Calu3 (cell line): Measurements from ENCODE around the gene CFAP77. TPM values are rescaled to one million over a fixed set of nuclear protein-coding genes. Genes with fewer than 3 reads are reported as not detected.

Experiments used
- BruUV-seq: library from RNA; stranded (reverse); fragments of 400-500 nt; replicated peaks from 2 replicates; lab custom pipeline; 2021; lab: Mats Ljungman, UMichigan
- CTCF ChIA-PET: fragments of 300-600 bp; sonication (Branson Sonifier 250); formaldehyde crosslinking; loops from one replicate; lab custom pipeline; 2022; ENCODE audit warnings: antibody characterized with exemption; lab: Charles Lee
- DNase-seq: peaks from one replicate; pipeline ENCODE4 v3.0.0; 2022
- H3K27ac Mint-ChIP-seq: one replicate; pipeline ENCODE4 v1.8.0; 2022; ENCODE audit warnings: mixed read lengths; ENCODE audit not compliant: unreplicated experiment
- H3K27me3 Mint-ChIP-seq: one replicate; pipeline ENCODE4 v1.8.0; 2022; ENCODE audit warnings: mixed read lengths; ENCODE audit not compliant: unreplicated experiment
- H3K36me3 Mint-ChIP-seq: one replicate; pipeline ENCODE4 v1.8.0; 2022; ENCODE audit warnings: mild to moderate bottlenecking, moderate library complexity, mixed read lengths; ENCODE audit not compliant: insufficient read depth, unreplicated experiment
- H3K4me1 Mint-ChIP-seq: one replicate; pipeline ENCODE4 v1.8.0; 2022; ENCODE audit warnings: mild to moderate bottlenecking, low read depth, mixed read lengths; ENCODE audit not compliant: unreplicated experiment
- H3K4me3 Mint-ChIP-seq: one replicate; pipeline ENCODE4 v1.8.0; 2022; ENCODE audit warnings: mild to moderate bottlenecking, low read depth, moderate library complexity, mixed read lengths; ENCODE audit not compliant: unreplicated experiment
- H3K9me3 Mint-ChIP-seq: one replicate; pipeline ENCODE4 v1.8.0; 2022; ENCODE audit warnings: low read depth, mixed read lengths; ENCODE audit not compliant: unreplicated experiment
- CTCF ChIP-seq: fragments of 200-600 bp; IDR thresholded peaks from one replicate; pipeline ENCODE4 v1.8.0; 2022; ENCODE audit warnings: antibody characterized with exemption; ENCODE audit not compliant: unreplicated experiment
- intact Hi-C: fragments of 100-400 bp; cut with micrococcal nuclease; formaldehyde crosslinking; loops from one replicate; pipeline ENCODE4 v1.10.0; 2022; ENCODE audit not compliant: unreplicated experiment
- total RNA-seq: library from RNA; stranded (reverse); gene quantifications from 2 replicates; pipeline ENCODE4 v1.2.3, GENCODE V29; 2022

CFAP77 gene
- total RNA-seq, 1 experiment from 2014 or later: not detected

GRCh38 chr9:132602207-132602606 is 192.2 kb downstream of the CFAP77 start:
- no TSS peak for BruUV-seq
- Mint-ChIP-seq H3K9me3 (no peaks in the 10 kb centered on the region), H3K4me1 (no peaks in the 10 kb centered on the region), H3K27ac (no peak overlapping the region), H3K27me3 (no peaks in the 10 kb centered on the region), H3K4me3 (no peak overlapping the region), H3K36me3 (peaks cover 15% of the 10 kb centered on the region)
- no peak for TF ChIP-seq CTCF
- CTCF ChIA-PET: no interaction called here
- DNase-seq: no peak
- intact Hi-C loops: no loop called here

DNA sequence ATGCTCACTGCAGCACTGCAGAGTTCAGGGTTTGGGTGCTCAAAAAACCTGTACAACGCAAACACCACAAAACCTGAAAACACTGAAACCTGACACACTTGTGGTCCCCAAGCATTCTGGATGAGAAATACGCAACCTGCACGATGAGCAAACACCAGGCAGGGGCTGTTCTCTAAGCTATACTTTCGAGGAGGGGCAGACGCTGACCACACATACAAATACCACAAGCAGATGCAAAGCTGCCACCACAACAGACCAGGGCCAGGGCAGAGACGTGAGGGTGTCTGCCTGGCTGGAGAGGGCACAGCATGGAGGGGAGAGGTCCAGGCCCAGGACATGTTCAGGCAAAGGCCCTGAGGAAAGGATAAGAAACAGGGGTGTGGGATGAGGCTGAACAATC is 195.4 kb downstream of the CFAP77 start:
- DNase-seq: no peak
- intact Hi-C loops: no loop called here
- H3K4me3 Mint-ChIP-seq: no peak overlapping the region
- no peaks in the 10 kb centered on the region for H3K27me3 Mint-ChIP-seq
- CTCF ChIA-PET: no interaction called here
- H3K4me1 Mint-ChIP-seq: no peaks in the 10 kb centered on the region
- TF ChIP-seq CTCF: no peak
- no peak overlapping the region for H3K27ac Mint-ChIP-seq
- BruUV-seq: no TSS peak
- H3K9me3 Mint-ChIP-seq: no peaks in the 10 kb centered on the region
- H3K36me3 Mint-ChIP-seq: peaks cover 15% of the 10 kb centered on the region

DNA sequence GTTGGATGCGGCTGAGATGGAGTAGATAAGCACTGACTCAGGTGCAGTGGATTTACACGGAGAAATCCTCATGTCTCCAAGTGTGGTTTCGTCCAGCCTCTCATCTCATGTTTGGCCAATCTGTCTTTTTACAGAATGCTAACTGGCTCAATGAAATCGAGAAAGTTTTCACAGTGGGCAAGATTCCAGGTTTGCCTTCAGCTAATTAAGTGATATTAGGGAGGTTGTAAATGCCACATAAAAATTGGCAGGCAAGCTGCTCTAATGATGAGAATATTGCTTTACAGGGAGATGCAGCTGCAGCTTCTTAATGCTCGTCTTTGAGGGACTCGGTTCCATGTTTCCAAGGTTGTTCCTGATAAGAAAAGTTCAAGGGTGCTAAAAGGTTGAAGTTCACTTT is 196.1 kb downstream of the CFAP77 start:
- peaks cover 21% of the 10 kb centered on the region for H3K36me3 Mint-ChIP-seq
- no peak for TF ChIP-seq CTCF
- CTCF ChIA-PET: no interaction called here
- H3K4me3 Mint-ChIP-seq: no peak overlapping the region
- intact Hi-C loops: no loop called here
- no peak for DNase-seq
- no peaks in the 10 kb centered on the region for H3K4me1 Mint-ChIP-seq
- no peak overlapping the region for H3K27ac Mint-ChIP-seq
- no peaks in the 10 kb centered on the region for H3K9me3 Mint-ChIP-seq
- H3K27me3 Mint-ChIP-seq: no peaks in the 10 kb centered on the region
- BruUV-seq: no TSS peak

DNA sequence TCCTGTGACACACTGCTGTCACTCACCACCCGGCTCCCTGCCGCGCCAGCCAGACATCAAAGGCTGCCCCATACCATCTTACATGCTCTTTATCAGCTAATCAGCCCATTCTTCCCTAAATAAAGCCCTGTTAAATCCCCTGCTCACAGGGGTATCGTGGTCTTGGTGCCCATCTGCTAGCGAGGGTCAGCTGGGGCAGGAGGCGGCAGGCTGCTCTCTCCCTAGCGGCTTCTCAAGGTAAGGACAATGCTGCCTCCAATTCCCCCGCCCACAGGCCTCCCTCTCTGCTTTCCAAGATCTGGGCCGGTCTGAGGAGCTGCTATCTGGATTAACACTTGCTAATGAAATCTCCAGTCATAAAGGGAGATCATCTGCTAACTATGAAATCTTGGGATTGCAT is 199.2 kb downstream of the CFAP77 start:
- H3K9me3 Mint-ChIP-seq: no peaks in the 10 kb centered on the region
- intact Hi-C loops: no loop called here
- no TSS peak for BruUV-seq
- TF ChIP-seq CTCF: no peak
- no peak for DNase-seq
- no peak overlapping the region for H3K4me3 Mint-ChIP-seq
- H3K4me1 Mint-ChIP-seq: no peaks in the 10 kb centered on the region
- H3K27me3 Mint-ChIP-seq: no peaks in the 10 kb centered on the region
- CTCF ChIA-PET: no interaction called here
- no peak overlapping the region for H3K27ac Mint-ChIP-seq
- peaks cover 12% of the 10 kb centered on the region for H3K36me3 Mint-ChIP-seq
